OCI-LY7 (cell line): Measurements from ENCODE around the gene NOTCH2. TPM values are rescaled to one million over a fixed set of nuclear protein-coding genes. Genes with fewer than 3 reads are reported as not detected.
"Not testable (repeated sequence)": the region's sequence is repeated elsewhere in the genome, so short reads cannot be mapped to it uniquely, and the experiment has no call there.

Experiments used
- BruUV-seq: library from RNA; stranded (reverse); fragments of 400-500 nt; replicated peaks from 2 replicates; lab custom pipeline; 2021; lab: Mats Ljungman, UMichigan
- CTCF ChIA-PET: fragments of 300-600 bp; sonication (Branson Sonifier 250); formaldehyde crosslinking; loops from one replicate; lab custom pipeline; 2022; ENCODE audit warnings: antibody characterized with exemption; ENCODE audit not compliant: unreplicated experiment; lab: Charles Lee
- POLR2A ChIA-PET: fragments of 300-600 bp; sonication (Branson Sonifier 250); formaldehyde crosslinking; loops from one replicate; lab custom pipeline; 2022; ENCODE audit warnings: antibody characterized with exemption; lab: Charles Lee
- DNase-seq: peaks from one replicate; pipeline ENCODE4 v3.0.0-alpha.2; 2015; ENCODE audit warnings: low spot score
- H2AFZ ChIP-seq: fragments of 200-600 bp; sonication (generic), shearing (Covaris generic); 2 replicates; pipeline ENCODE4 v1.6.1; 2014; ENCODE audit warnings: mild to moderate bottlenecking, antibody characterized with exemption, low read length, moderate library complexity
- H3K27ac ChIP-seq: fragments of 200-600 bp; sonication (generic); 2 replicates; pipeline ENCODE4 v1.5.1; 2014; ENCODE audit warnings: mixed run types, low read depth, mild to moderate bottlenecking, moderate library complexity, low read length, inconsistent platforms; ENCODE audit not compliant: poor library complexity, severe bottlenecking
- H3K36me3 ChIP-seq: fragments of 200-600 bp; sonication (generic); 2 replicates; pipeline ENCODE4 v1.6.1; 2014; ENCODE audit warnings: mild to moderate bottlenecking, antibody characterized with exemption, low read length, moderate library complexity, mixed read lengths; ENCODE audit not compliant: insufficient read depth
- H3K4me1 ChIP-seq: fragments of 200-600 bp; sonication (generic); 2 replicates; pipeline ENCODE4 v1.5.1; 2014; ENCODE audit warnings: mild to moderate bottlenecking, low read length; ENCODE audit not compliant: insufficient read depth, poor library complexity, severe bottlenecking
- H3K4me2 ChIP-seq: fragments of 200-600 bp; sonication (generic); 2 replicates; pipeline ENCODE4 v1.6.1; 2014; ENCODE audit warnings: mild to moderate bottlenecking, low read length
- H3K4me3 ChIP-seq: fragments of 200-600 bp; sonication (generic); 2 replicates; pipeline ENCODE4 v1.5.1; 2014; ENCODE audit warnings: mild to moderate bottlenecking, low read depth, low read length; ENCODE audit not compliant: poor library complexity, severe bottlenecking
- H3K79me2 ChIP-seq: fragments of 200-600 bp; sonication (generic); 2 replicates; pipeline ENCODE4 v1.6.1; 2016; ENCODE audit warnings: low read depth, mild to moderate bottlenecking, low read length, moderate library complexity, mixed read lengths; ENCODE audit not compliant: insufficient read depth
- H3K9me2 ChIP-seq: fragments of 200-600 bp; sonication (generic); 2 replicates; pipeline ENCODE4 v1.6.1; 2016; ENCODE audit warnings: mild to moderate bottlenecking, low read length, mixed read lengths; ENCODE audit not compliant: insufficient read depth
- H3K9me3 ChIP-seq: fragments of 200-600 bp; sonication (generic); 2 replicates; pipeline ENCODE4 v1.6.1; 2014; ENCODE audit warnings: mild to moderate bottlenecking, mixed run types, low read length, mixed read lengths
- H4K20me1 ChIP-seq: fragments of 200-600 bp; sonication (generic); 2 replicates; pipeline ENCODE4 v1.6.1; 2014; ENCODE audit warnings: mild to moderate bottlenecking, antibody characterized with exemption, low read length, moderate library complexity, mixed read lengths; ENCODE audit not compliant: insufficient read depth
- intact Hi-C: fragments of 100-400 bp; cut with micrococcal nuclease; formaldehyde crosslinking; loops from one replicate; pipeline ENCODE4 v1.10.0; 2022; ENCODE audit not compliant: unreplicated experiment
- total RNA-seq, 2 experiments: library from RNA; depleted of rRNA in 1 of 2; stranded (reverse); fragments of >200 nt in 1 of 2; shearing (Covaris generic) in 1 of 2; gene quantifications; 2 replicates each; pipeline ENCODE4 v1.2.3, GENCODE V29; 2014 to 2022

Gene NOTCH2
- total RNA-seq, 2 experiments from 2014 or later = 31.0 to 50.6 TPM

GRCh38 chr1:120100590-120100989, 31.1 kb upstream of the NOTCH2 start:
- H2AFZ ChIP-seq, BruUV-seq, H3K9me2 ChIP-seq, H3K9me3 ChIP-seq, POLR2A ChIA-PET, H4K20me1 ChIP-seq, H3K79me2 ChIP-seq, H3K4me2 ChIP-seq, DNase-seq, H3K27ac ChIP-seq, H3K4me3 ChIP-seq, H3K36me3 ChIP-seq, CTCF ChIA-PET, intact Hi-C loops: not testable (repeated sequence)
- peaks cover 15% of the 10 kb centered on the region for H3K4me1 ChIP-seq

DNA sequence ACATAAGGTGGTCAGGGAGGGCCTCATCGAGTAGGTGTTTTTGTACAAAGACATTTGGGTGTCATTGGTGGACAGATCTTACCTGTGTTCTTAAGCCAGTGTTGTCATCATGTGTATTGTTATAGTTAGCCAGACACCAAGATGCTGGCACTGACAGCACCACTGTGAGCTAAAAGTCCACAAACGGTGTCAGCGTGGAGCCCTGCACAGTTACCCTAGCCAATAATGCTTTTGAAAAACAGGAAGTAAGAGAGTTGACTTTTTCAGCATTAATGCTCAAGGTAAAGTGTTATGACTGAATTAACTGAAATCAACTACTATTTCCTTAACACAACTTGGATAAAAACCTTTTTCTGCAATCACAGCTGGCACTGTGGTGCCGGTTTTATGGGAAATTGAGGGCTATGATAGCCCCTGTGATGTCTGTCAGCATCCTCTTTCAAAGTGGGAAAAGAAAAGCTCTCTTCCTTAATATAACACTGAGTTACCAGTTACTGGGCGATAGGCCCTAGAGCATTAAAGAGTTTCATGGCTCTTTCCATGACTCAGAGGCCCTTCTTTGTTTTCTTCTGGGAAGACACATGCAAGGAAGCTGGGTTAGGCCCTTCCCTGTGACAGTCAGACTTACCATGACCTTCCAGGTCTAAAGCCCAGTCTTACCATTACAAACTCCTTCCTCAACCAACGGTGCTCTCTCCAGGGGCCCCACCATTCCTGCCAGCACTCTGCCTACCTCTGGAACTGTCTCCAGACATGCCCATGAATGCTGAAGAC, 29.7 kb upstream of the NOTCH2 start:
- H3K36me3 ChIP-seq, H3K4me3 ChIP-seq, H4K20me1 ChIP-seq, CTCF ChIA-PET, H3K4me2 ChIP-seq, H3K4me1 ChIP-seq, H3K9me3 ChIP-seq, POLR2A ChIA-PET, intact Hi-C loops, H3K9me2 ChIP-seq, H3K27ac ChIP-seq, DNase-seq, BruUV-seq, H3K79me2 ChIP-seq, H2AFZ ChIP-seq: not testable (repeated sequence)

DNA sequence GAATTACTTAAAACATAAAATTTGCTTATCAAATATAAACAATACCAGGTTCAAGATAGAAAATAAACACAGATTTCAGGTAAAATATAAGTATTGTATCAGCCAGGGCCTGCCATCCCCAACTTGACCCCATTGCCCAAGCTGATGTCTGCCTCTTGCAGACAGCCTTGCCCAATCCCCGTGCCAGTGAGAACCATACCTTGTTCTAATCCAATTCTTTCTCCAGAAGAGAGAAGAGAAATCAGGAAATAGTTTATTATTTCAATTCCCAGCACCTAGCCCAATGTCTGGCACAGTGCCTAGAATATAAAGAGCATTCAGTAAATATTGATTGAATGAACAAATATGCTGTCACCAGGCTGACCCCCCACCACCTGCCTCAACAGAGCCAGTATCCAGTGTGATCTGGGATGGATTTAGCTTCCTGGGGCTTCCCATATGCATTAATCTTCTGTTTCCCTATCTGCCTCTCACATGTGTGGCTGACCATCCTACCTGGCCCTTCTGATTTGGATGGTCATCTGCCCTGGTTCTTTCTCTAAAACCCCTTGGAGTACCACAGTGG, 27.6 kb upstream of the NOTCH2 start:
- CTCF ChIA-PET, H3K9me3 ChIP-seq, DNase-seq, H3K9me2 ChIP-seq, H4K20me1 ChIP-seq, BruUV-seq, H3K4me2 ChIP-seq, H3K79me2 ChIP-seq, H2AFZ ChIP-seq, intact Hi-C loops, H3K36me3 ChIP-seq, H3K27ac ChIP-seq, H3K4me3 ChIP-seq, POLR2A ChIA-PET: not testable (repeated sequence)
- peaks cover 11% of the 10 kb centered on the region for H3K4me1 ChIP-seq

- H4K20me1 ChIP-seq, H3K4me3 ChIP-seq, H3K9me2 ChIP-seq, intact Hi-C loops, H3K9me3 ChIP-seq, H2AFZ ChIP-seq, H3K4me2 ChIP-seq, POLR2A ChIA-PET, DNase-seq, H3K27ac ChIP-seq, H3K79me2 ChIP-seq, CTCF ChIA-PET, H3K36me3 ChIP-seq, BruUV-seq: not testable (repeated sequence)
- H3K4me1 ChIP-seq = peaks cover 11% of the 10 kb centered on the region
Observed at GRCh38 chr1:120093548-120094181, 24.2 kb upstream of the NOTCH2 start.

- POLR2A ChIA-PET, H3K36me3 ChIP-seq, H3K9me2 ChIP-seq, H3K79me2 ChIP-seq, CTCF ChIA-PET, intact Hi-C loops, DNase-seq, H3K4me2 ChIP-seq, H4K20me1 ChIP-seq, BruUV-seq, H3K9me3 ChIP-seq, H3K4me3 ChIP-seq, H3K27ac ChIP-seq: not testable (repeated sequence)
- H2AFZ ChIP-seq = peak overlapping the region; percentile 82
- peaks cover 15% of the 10 kb centered on the region for H3K4me1 ChIP-seq
Observed at GRCh38 chr1:120092232-120093218, 23.1 kb upstream of the NOTCH2 start.

DNA sequence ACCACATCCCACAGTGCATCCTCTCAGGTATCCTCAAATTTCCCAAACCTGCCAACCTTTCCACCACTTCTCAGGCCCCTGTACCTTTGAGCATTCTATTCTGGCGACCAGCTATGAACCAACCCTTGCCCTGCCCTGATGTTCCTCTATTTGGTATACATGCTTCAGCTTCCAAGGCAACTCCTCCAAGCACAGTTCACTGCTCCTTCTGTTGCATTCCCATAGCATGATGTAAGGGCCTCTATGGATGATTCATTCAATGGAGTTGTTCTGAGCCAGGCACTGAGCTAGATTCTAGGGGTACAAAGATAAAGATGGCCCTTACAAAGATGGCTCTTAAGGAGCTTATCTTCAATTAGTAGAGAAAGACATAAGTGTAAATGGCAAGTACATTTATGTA, 21.4 kb upstream of the NOTCH2 start:
- BruUV-seq, H3K27ac ChIP-seq, H3K79me2 ChIP-seq, H3K36me3 ChIP-seq, H3K4me3 ChIP-seq, H3K9me3 ChIP-seq, DNase-seq, H3K9me2 ChIP-seq, CTCF ChIA-PET, POLR2A ChIA-PET, H3K4me2 ChIP-seq, H2AFZ ChIP-seq, intact Hi-C loops, H4K20me1 ChIP-seq: not testable (repeated sequence)
- H3K4me1 ChIP-seq = peaks cover 15% of the 10 kb centered on the region
